ENCODE data around the gene GTF3C5. TPM values are rescaled to one million over a fixed set of nuclear protein-coding genes. Genes with fewer than 3 reads are reported as not detected.
"Not testable (repeated sequence)": the region's sequence is repeated elsewhere in the genome, so short reads cannot be mapped to it uniquely, and the experiment has no call there.

Gene GTF3C5
- polyA plus RNA-seq, 12 donors, result 40.1 to 63.0 (median 46.0) TPM; not detected in 1

DNA sequence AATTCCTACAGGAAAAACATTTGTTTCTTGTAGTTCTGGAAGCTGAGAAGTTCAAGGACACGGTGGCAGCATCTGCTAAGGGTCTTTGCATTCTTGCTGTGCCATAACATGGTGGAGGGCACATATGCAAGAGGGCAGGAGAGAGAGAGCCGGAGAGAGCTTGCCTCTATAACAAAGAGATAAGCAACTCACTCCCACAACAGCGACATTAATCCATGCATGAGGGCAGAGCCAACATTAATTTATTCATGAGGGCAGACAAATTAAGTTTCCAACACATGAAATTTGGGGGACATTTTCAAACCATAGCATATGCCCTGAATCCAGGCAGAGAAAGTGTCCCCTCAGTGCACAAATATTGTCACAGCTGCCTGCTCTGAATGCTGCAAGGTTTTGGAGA lies 4.4 kb upstream of the GTF3C5 start:
- DNase-seq, result no peak

DNA sequence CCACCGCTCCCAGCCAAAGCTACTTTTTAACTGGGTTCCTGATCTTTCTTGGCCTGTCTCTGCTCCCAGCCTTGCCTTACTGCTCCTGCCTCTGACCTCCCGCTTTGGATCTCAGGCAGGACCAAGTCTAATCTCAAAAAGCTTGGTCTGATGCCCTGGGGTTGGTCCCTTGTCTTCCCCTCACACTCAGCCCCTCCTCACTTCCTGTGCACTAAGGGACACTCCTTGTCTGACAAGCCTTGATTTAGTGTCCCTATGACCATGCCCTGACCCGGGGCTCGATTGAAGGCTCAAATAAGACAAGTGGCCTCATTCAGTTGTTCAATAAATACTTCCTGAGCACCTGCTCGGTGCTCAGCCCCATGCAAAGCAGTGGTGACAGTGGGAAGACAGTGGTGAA lies 3.7 kb upstream of the GTF3C5 start:
- DNase-seq, result no peak

DNA sequence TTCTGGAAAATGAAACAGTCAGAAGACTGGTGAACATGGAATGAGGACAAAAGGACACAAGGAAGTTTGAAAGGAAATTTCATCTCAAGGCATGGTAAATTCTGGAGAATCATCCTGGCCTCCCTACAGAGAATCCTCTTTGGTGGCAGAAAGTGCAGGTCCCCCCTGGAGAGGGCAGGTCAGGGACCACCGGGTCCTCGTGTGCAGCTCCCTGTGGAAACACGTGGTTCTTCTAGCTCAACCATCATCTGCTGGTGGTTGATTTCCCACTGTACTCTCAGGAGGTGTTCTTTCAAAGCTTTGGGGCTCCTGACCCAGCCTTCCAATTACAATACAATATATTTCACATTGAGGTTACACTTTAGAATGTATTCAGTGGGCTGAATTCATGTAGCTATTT lies 2.6 kb upstream of the GTF3C5 start:
- no peak for DNase-seq

GRCh38 chr9:133029994-133030316 lies 842 bp upstream of the GTF3C5 start:
- peak; percentile 11 for DNase-seq

DNA sequence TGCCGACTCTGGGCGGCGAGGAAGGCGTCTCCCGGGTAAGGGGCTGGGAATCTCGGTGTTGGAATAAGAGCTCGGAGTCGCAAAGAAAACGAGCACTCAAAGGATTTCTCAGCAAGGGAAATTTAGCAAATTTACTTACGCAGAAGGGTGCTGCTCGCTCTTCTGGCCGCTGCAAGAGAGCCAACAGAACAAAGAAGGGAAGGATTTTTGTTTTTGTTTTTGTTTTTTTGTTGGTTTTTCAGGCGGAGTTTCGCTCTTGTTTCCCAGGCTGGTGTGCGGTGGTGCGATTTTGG lies 279 bp downstream of the GTF3C5 start:
- DNase-seq, result no peak

- no peak for DNase-seq
Observed at GRCh38 chr9:133031496-133031911, 707 bp downstream of the GTF3C5 start.

DNA sequence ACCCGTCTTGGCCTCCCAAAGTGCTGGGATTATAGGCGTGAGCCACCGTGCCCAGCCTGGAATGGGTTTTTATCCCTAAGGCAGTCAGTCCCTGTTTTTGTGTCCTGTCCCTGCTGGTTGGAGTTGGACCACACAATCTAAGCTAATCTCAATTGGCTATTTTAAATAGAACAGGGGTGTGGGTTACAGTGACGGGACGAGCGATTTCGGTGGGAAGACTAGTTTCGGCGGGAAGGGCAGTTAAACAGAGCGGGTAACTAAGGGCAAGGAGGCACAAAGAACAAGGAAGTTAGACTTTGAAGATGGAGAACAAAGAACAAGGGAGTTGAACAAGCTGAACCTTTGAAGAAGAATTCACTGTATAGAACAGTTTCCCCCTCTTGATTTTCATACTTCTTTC lies 1.4 kb downstream of the GTF3C5 start:
- no peak for DNase-seq

- DNase-seq, result no peak
Observed at GRCh38 chr9:133035669-133036068, 4.9 kb downstream of the GTF3C5 start.

GRCh38 chr9:133037775-133038515 lies 7.1 kb downstream of the GTF3C5 start:
- DNase-seq, result no peak

- DNase-seq, result not testable (repeated sequence)
Observed at GRCh38 chr9:133040892-133041479, 10.2 kb downstream of the GTF3C5 start.

DNA sequence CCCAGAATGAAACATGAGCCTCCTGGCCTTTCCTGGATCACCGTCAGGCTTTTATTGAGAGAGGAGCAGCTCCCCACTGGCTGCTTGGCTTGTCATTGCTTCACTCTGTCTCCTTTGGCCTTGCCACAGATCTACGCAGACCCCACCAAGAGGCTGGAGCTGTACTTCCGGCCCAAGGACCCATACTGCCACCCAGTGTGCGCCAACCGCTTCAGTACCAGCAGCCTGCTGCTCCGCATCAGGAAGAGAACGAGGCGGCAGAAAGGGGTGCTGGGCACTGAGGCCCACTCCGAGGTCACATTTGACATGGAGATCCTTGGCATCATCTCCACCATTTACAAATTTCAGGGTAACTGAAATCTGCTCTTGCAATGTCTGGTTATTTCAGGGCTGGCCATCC lies 11.2 kb downstream of the GTF3C5 start:
- no peak for DNase-seq

DNA sequence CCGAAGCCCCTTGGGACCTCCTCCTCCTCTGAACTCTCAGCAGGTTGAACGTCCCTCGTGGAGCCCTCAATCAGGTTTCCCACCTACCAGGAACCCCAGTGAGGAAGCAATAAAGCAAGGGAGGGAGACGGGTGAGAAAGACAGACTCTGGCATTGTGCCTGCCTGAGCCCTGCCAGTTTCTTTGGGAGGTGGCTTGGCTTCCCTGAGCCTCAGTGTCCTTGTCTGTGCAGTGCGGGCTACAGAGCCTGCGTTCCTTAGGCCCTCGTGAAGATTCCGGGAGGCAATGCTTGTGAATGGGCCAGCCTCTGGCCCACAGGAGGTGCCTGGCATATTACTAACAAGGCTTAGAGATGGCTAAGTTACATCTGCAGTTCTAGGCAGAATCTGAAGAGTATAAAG lies 11.9 kb downstream of the GTF3C5 start:
- no peak for DNase-seq

GRCh38 chr9:133043449-133044035 lies 12.7 kb downstream of the GTF3C5 start:
- DNase-seq, result no peak

DNA sequence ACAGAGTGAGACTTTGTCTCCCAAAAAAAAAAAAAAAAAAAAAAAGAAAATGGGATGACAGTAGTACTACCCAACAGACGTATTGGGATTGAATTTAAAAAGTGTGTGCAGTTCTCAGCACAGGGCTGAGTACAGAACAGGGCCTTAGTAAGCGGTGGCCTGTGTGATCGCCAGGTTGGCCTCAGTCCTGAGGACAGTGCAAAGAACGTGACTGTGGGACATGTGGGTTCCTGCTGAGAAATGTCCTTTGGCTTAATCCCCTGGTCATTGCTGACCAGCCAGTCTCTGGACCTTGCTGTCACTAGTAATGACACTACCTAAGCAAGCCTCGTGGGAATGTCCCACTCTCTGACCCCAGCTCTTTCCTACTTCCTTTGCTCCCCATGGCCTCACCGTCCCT lies 13.3 kb downstream of the GTF3C5 start:
- no peak for DNase-seq

GRCh38 chr9:133044661-133045060 lies 13.9 kb downstream of the GTF3C5 start:
- no peak for DNase-seq

DNA sequence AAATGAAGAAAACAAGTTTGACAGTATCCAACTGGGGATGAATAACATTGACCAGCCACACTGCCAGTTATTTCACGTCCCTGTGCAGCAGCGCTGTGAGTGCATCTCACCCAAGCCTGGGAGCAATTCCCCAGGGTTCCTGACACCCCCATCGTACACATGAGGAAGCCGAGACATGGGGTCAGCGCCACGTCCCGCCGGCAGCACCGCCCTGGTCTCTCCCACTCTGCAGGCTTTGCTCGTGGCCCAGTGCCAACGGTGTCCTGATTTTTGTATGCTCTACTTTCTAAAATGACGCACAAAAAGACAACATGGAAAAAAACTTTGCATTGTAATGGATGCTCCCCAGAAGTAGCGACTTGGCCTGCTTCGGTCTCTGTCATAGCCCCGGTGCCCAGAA lies 14.3 kb downstream of the GTF3C5 start:
- no peak for DNase-seq

DNA sequence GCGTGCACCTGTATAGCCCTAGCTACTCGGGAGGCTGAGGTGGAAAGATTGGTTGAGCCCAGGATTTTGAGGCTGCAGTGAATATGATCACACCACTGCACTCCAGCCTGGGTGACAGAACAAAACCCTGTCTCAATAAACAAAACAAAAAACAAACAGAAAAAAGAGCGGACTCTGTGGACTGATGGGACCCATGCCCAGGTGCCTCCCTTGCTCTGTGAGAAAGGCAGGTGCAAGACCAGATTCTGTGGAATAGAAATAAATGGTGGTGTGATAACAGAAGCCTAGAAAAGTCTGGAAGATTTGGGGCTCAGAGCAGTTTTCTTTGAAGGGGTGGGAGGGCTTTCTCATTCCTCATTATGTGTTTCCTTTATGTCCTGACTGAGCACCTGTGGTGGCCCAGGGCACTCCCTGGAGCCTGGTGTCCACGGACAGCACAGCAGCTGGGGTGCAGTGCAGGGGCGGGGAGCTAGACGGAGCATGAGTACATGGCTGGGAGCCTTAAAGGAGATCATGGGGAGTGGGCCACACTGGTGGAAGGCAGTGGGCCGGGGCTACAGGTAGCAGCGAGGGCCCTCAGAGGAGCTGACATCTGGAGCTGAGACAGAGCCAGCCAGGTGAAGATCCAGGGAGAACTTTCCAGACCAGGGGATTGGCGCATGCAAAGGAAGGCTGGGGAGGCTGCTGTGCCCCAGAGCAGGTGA lies 15.6 kb downstream of the GTF3C5 start:
- no peak for DNase-seq

GRCh38 chr9:133046900-133047295 lies 16.1 kb downstream of the GTF3C5 start:
- DNase-seq, result no peak

DNA sequence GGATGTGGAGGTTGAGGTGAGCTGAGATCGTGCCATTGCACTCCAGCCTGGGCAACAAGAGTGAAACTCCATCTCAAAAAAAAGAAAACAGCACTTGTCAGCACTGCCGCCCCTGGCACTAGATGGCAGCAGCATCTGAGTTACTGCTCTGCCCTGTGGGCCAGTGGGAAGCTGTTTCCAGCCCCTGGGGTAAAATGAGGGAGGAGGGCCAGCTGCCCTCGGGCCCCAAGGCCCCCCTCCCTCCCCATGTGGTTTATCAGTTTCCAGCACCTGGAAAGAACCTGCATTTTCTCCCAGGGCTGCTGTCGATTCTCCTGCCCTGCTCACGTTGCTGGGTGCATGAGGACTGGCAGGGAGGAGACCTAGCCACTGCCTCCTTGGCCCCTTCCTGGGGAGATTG lies 17.8 kb downstream of the GTF3C5 start:
- DNase-seq, result no peak

GRCh38 chr9:133049043-133049442 lies 18.2 kb downstream of the GTF3C5 start:
- no peak for DNase-seq

DNA sequence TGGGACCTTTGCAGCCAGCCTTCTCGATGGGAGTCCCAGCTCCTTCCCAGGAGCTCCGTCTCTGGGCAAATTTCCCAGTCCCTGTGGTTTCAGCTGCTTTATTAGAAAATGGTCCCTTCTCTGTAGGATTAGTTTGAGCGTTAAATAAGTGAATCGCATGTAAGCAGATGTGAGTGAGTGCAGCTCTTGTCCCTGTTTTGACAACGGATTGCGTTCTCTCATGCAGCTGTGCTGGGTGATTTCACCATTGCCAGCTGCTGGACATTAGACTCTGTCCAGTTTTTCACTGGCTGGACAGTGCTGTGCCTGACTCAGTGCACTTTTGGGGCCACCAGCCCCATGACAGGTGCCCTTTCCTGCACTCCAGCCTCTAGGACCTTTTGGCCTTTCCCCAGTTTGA lies 19.3 kb downstream of the GTF3C5 start:
- peak; percentile 33 for DNase-seq

GRCh38 chr9:133050781-133051180 lies 20.0 kb downstream of the GTF3C5 start:
- DNase-seq, result no peak

DNA sequence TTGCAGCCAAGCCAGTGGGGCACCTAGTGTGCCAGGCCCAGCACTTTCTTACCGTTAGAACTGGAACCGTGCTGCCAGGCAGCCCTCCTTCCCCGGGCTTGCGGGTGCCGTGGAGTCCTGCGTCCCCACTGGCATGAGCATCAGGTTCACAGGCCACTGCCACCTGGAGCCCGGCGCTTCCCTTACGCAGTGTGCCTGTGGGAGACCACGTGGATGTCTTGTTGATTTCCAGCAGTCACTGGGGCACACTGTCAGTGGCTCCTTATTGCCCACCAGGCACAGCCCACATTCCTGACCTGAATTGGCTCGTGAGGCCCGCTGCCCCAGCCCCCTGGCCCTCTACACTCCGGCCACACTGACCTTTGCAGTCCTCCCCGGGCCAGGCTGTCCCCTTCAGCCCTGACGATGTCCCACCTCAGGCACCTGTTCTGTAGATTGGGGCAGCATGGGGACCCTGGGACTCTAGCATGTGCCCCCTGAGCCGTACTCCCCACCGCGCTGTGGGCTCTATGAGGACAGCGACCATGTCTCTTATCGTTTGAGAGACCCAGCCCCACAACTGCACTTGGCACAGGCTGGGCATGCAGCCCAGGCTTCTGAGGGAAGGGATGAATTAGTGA lies 20.6 kb downstream of the GTF3C5 start:
- DNase-seq, result no peak

Data from muscle of arm (tissue), 12 donors.